SU-DHL-6 (cell line): ENCODE data around the gene PPY.

Source experiments
- EZH2phosphoT487 ChIP-seq: fragments of 200-600 bp; sonication (generic), shearing (Covaris generic); conservative IDR thresholded peaks from 2 replicates; pipeline ENCODE4 v1.6.1; 2018; ENCODE audit warnings: mild to moderate bottlenecking, antibody characterized with exemption, low read length, moderate library complexity, mixed read lengths
- TF ChIP-seq, protein P1 (sequence below): fragments of 200-600 bp; sonication (generic); IDR thresholded peaks from one replicate; pipeline ENCODE4 v1.5.1; 2017; ENCODE audit warnings: antibody characterized with exemption, mild to moderate bottlenecking, low read length, moderate library complexity; ENCODE audit not compliant: insufficient read depth, poor library complexity, severe bottlenecking

GRCh38 chr17:43892647-43892952 is 49.7 kb downstream of the PPY start:
- TF ChIP-seq EZH2phosphoT487, result no peak
- TF ChIP-seq, protein P1, sequence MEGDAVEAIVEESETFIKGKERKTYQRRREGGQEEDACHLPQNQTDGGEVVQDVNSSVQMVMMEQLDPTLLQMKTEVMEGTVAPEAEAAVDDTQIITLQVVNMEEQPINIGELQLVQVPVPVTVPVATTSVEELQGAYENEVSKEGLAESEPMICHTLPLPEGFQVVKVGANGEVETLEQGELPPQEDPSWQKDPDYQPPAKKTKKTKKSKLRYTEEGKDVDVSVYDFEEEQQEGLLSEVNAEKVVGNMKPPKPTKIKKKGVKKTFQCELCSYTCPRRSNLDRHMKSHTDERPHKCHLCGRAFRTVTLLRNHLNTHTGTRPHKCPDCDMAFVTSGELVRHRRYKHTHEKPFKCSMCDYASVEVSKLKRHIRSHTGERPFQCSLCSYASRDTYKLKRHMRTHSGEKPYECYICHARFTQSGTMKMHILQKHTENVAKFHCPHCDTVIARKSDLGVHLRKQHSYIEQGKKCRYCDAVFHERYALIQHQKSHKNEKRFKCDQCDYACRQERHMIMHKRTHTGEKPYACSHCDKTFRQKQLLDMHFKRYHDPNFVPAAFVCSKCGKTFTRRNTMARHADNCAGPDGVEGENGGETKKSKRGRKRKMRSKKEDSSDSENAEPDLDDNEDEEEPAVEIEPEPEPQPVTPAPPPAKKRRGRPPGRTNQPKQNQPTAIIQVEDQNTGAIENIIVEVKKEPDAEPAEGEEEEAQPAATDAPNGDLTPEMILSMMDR, result no peak
